WTC11 (cell line): Measurements from ENCODE around the gene LRRC40.

Source experiments
- OVOL2 ChIP-seq: fragments of 250-450 bp; sonication (Bioruptor Pico); IDR thresholded peaks from 2 replicates; pipeline ENCODE4 v1.9.0; 2021; ENCODE audit warnings: mild to moderate bottlenecking, borderline replicate concordance
- SP1 ChIP-seq: sonication (generic); formaldehyde crosslinking; conservative IDR thresholded peaks from 2 replicates; pipeline ENCODE4 v1.8.1; 2022; ENCODE audit warnings: missing genetic modification reagents
- ZNF121 ChIP-seq: sonication (generic); formaldehyde crosslinking; IDR thresholded peaks from 2 replicates; pipeline ENCODE4 v1.8.0; 2023; ENCODE audit warnings: missing genetic modification reagents
- ZNF219 ChIP-seq: sonication (generic); formaldehyde crosslinking; IDR thresholded peaks from 2 replicates; pipeline ENCODE4 v1.8.0; 2023; ENCODE audit warnings: missing genetic modification reagents, mild to moderate bottlenecking, borderline replicate concordance
- ZNF317 ChIP-seq: sonication (generic); formaldehyde crosslinking; IDR thresholded peaks from 2 replicates; pipeline ENCODE4 v1.8.1; 2023; ENCODE audit warnings: low read depth, mild to moderate bottlenecking, moderate library complexity, missing genetic modification reagents, borderline replicate concordance
- TF ChIP-seq, protein P1 (sequence below): fragments of 200-600 bp; IDR thresholded peaks from 2 replicates; pipeline ENCODE4 v1.8.0; 2022; ENCODE audit warnings: antibody characterized with exemption
- TF ChIP-seq, protein P2 (sequence below): fragments of 250-450 bp; sonication (Bioruptor Pico); IDR thresholded peaks from 2 replicates; pipeline ENCODE4 v2.1.2; 2022; ENCODE audit warnings: mild to moderate bottlenecking, moderate library complexity
- TF ChIP-seq, protein P3 (sequence below): sonication (generic); formaldehyde crosslinking; conservative IDR thresholded peaks from 2 replicates; pipeline ENCODE4 v1.8.1; 2022; ENCODE audit warnings: mild to moderate bottlenecking, missing genetic modification reagents
- TF ChIP-seq, protein P4 (sequence below): sonication (generic); formaldehyde crosslinking; IDR thresholded peaks from 2 replicates; pipeline ENCODE4 v1.8.1; 2022; ENCODE audit warnings: mild to moderate bottlenecking, moderate library complexity, missing genetic modification reagents

DNA sequence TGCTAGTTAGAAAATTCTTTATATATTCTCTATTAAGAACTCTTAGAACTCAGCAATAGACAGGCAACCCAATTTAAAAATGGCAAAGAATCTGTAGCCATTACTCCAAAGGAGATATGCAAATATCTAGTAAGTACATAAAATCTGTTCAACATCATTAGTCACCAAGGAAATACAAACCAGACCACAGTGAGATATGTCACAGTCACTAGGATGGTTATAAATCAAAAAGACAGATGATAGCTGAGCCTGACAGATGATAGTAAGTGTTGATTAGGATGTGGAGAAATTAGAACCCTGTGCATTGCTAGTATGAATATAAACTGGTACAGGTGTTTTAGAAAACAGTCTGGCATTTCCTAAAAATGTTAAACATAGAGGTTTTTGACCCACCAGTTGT lies 42.4 kb upstream of the LRRC40 start:
- TF ChIP-seq, protein P1, sequence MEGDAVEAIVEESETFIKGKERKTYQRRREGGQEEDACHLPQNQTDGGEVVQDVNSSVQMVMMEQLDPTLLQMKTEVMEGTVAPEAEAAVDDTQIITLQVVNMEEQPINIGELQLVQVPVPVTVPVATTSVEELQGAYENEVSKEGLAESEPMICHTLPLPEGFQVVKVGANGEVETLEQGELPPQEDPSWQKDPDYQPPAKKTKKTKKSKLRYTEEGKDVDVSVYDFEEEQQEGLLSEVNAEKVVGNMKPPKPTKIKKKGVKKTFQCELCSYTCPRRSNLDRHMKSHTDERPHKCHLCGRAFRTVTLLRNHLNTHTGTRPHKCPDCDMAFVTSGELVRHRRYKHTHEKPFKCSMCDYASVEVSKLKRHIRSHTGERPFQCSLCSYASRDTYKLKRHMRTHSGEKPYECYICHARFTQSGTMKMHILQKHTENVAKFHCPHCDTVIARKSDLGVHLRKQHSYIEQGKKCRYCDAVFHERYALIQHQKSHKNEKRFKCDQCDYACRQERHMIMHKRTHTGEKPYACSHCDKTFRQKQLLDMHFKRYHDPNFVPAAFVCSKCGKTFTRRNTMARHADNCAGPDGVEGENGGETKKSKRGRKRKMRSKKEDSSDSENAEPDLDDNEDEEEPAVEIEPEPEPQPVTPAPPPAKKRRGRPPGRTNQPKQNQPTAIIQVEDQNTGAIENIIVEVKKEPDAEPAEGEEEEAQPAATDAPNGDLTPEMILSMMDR: no peak
- TF ChIP-seq ZNF317 (no peak), OVOL2 (CRISPR knock-in tag) (no peak), SP1 (CRISPR knock-in tag) (no peak), ZNF121 (no peak), ZNF219 (no peak)
- TF ChIP-seq, protein P2, sequence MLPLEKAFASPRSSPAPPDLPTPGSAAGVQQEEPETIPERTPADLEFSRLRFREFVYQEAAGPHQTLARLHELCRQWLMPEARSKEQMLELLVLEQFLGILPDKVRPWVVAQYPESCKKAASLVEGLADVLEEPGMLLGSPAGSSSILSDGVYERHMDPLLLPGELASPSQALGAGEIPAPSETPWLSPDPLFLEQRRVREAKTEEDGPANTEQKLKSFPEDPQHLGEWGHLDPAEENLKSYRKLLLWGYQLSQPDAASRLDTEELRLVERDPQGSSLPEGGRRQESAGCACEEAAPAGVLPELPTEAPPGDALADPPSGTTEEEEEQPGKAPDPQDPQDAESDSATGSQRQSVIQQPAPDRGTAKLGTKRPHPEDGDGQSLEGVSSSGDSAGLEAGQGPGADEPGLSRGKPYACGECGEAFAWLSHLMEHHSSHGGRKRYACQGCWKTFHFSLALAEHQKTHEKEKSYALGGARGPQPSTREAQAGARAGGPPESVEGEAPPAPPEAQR (CRISPR knock-in tag): no peak
- TF ChIP-seq, protein P3, sequence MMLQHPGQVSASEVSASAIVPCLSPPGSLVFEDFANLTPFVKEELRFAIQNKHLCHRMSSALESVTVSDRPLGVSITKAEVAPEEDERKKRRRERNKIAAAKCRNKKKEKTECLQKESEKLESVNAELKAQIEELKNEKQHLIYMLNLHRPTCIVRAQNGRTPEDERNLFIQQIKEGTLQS (CRISPR knock-in tag): no peak
- TF ChIP-seq, protein P4, sequence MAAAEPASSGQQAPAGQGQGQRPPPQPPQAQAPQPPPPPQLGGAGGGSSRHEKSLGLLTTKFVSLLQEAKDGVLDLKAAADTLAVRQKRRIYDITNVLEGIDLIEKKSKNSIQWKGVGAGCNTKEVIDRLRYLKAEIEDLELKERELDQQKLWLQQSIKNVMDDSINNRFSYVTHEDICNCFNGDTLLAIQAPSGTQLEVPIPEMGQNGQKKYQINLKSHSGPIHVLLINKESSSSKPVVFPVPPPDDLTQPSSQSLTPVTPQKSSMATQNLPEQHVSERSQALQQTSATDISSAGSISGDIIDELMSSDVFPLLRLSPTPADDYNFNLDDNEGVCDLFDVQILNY: no peak
